Uterus (tissue), 4 donors: Measurements from ENCODE around the gene GIT2. TPM values are rescaled to one million over a fixed set of nuclear protein-coding genes. Genes with fewer than 3 reads are reported as not detected.
"Not testable (repeated sequence)": the region's sequence is repeated elsewhere in the genome, so short reads cannot be mapped to it uniquely, and the experiment has no call there.

Source experiments
- DNase-seq, 2 donors: peaks; one replicate each; pipeline ENCODE4 v3.0.0-alpha.2; 2019 to 2020
- H3K27ac ChIP-seq, 2 donors: fragments of 200-600 bp; sonication (generic); 1 replicate in 1 of 2; 2 replicates in 1 of 2; pipeline ENCODE4 v1.5.1; 2016 to 2018
- H3K27me3 ChIP-seq, 2 donors: fragments of 200-600 bp; sonication (generic); one replicate each; pipeline ENCODE4 v1.5.1; 2018 to 2019; ENCODE audit warnings: control low read depth in 1 of 2
- H3K36me3 ChIP-seq, 2 donors: fragments of 200-600 bp; sonication (generic); one replicate each; pipeline ENCODE4 v1.5.1; 2019; ENCODE audit warnings: control low read depth in 1 of 2
- H3K4me1 ChIP-seq, 2 donors: fragments of 200-600 bp; sonication (generic); one replicate each; pipeline ENCODE4 v1.5.1; 2018 to 2019; ENCODE audit warnings: control low read depth in 1 of 2
- H3K4me3 ChIP-seq, 2 donors: fragments of 200-600 bp; sonication (generic); 1 replicate in 1 of 2; 2 replicates in 1 of 2; pipeline ENCODE4 v1.5.1; 2018 to 2019; ENCODE audit warnings: mild to moderate bottlenecking in 1 of 2
- H3K9me3 ChIP-seq, 2 donors: fragments of 200-600 bp; sonication (generic); one replicate each; pipeline ENCODE4 v1.5.1; 2019; ENCODE audit warnings: control low read depth in 1 of 2
- CTCF ChIP-seq, 4 experiments: fragments of 200-600 bp in 2 of 4; fragments of 450-650 bp in 2 of 4; sonication (generic) in 2 of 4; IDR thresholded peaks; one replicate each; pipeline ENCODE4 v1.5.1; 2016 to 2019; ENCODE audit warnings: antibody characterized with exemption in 4 of 4, mild to moderate bottlenecking in 2 of 4, moderate library complexity in 1 of 4
- POLR2A ChIP-seq, 2 donors: fragments of 450-650 bp; IDR thresholded peaks; one replicate each; pipeline ENCODE4 v1.6.1; 2016; ENCODE audit warnings: antibody characterized with exemption in 2 of 2, mild to moderate bottlenecking in 1 of 2, moderate library complexity in 1 of 2
- intact Hi-C: fragments of 100-400 bp; cut with DNase I; formaldehyde crosslinking; loops from one replicate; pipeline ENCODE4 v1.15.1; 2023; ENCODE audit warnings: low total_unique reads
- total RNA-seq, 4 donors: library from RNA; depleted of rRNA in 3 of 4; stranded (reverse); fragments of >200 nt in 3 of 4; gene quantifications; one replicate each; pipeline versions ENCODE4 v1.1.0 to v1.2.4, GENCODE V29; 2014 to 2023
- donor health status: DM: yes; HTN: yes; CAD: no.

The GIT2 gene
- total RNA-seq, 4 donors from 2014 or later, result 30.3 to 55.7 (median 47.0) TPM

- Histone ChIP-seq H3K27me3 (no peaks in the 10 kb centered on the region), H3K36me3 (no peaks in the 10 kb centered on the region), H3K27ac (no peak overlapping the region), H3K9me3 (no peaks in the 10 kb centered on the region), H3K4me1 (no peaks in the 10 kb centered on the region), H3K4me3 (no peak overlapping the region)
- no peak for TF ChIP-seq CTCF (IDR thresholded peaks at IDR 0.05)
- TF ChIP-seq POLR2A (IDR thresholded peaks at IDR 0.05), result no peak
- DNase-seq, result no peak
- intact Hi-C loops, result no loop called here
Observed at GRCh38 chr12:110010853-110011723, 14.9 kb upstream of the GIT2 start.

- H3K4me3 ChIP-seq, H3K9me3 ChIP-seq, intact Hi-C loops, H3K36me3 ChIP-seq, H3K27ac ChIP-seq, H3K27me3 ChIP-seq, H3K4me1 ChIP-seq, DNase-seq: not testable (repeated sequence)
Observed at GRCh38 chr12:110008681-110009398, 12.7 kb upstream of the GIT2 start.

- H3K36me3 ChIP-seq, result no peaks in the 10 kb centered on the region
- no peaks in the 10 kb centered on the region for H3K4me1 ChIP-seq
- DNase-seq, result no peak
- no peak overlapping the region for H3K27ac ChIP-seq
- no peak for TF ChIP-seq POLR2A (IDR thresholded peaks at IDR 0.05)
- TF ChIP-seq CTCF (IDR thresholded peaks at IDR 0.05), result no peak
- H3K9me3 ChIP-seq, result no peaks in the 10 kb centered on the region
- H3K27me3 ChIP-seq, result no peaks in the 10 kb centered on the region
- H3K4me3 ChIP-seq, result no peak overlapping the region
- intact Hi-C loops, result no loop called here
Observed at GRCh38 chr12:110007881-110008280, 11.7 kb upstream of the GIT2 start.

GRCh38 chr12:110006115-110006514 lies 9.9 kb upstream of the GIT2 start:
- Histone ChIP-seq H3K36me3 (no peaks in the 10 kb centered on the region), H3K4me3 (no peak overlapping the region), H3K9me3 (no peaks in the 10 kb centered on the region), H3K27ac (no peak overlapping the region), H3K27me3 (no peaks in the 10 kb centered on the region), H3K4me1 (no peaks in the 10 kb centered on the region)
- TF ChIP-seq CTCF (IDR thresholded peaks at IDR 0.05), result no peak
- no peak for TF ChIP-seq POLR2A (IDR thresholded peaks at IDR 0.05)
- no peak for DNase-seq
- intact Hi-C loops, result no loop called here

- Histone ChIP-seq H3K27ac (no peak overlapping the region), H3K4me1 (no peaks in the 10 kb centered on the region), H3K9me3 (no peaks in the 10 kb centered on the region), H3K4me3 (no peak overlapping the region), H3K27me3 (no peaks in the 10 kb centered on the region), H3K36me3 (no peaks in the 10 kb centered on the region)
- TF ChIP-seq CTCF (IDR thresholded peaks at IDR 0.05), result no peak
- no peak for TF ChIP-seq POLR2A (IDR thresholded peaks at IDR 0.05)
- no peak for DNase-seq
- intact Hi-C loops, result no loop called here
Observed at GRCh38 chr12:110005319-110005973, 9.3 kb upstream of the GIT2 start.
